Endothelial cell of umbilical vein (primary cell): ENCODE measurements around the gene FIGNL2.

Experiments
- EZH2 ChIP-seq: IDR thresholded peaks from 2 replicates; pipeline ENCODE4 v1.6.1; 2012; ENCODE audit warnings: borderline replicate concordance, low read depth, mild to moderate bottlenecking, moderate library complexity, low read length, inconsistent platforms; ENCODE audit not compliant: severe bottlenecking
- POLR2A ChIP-seq: IDR thresholded peaks from 2 replicates; pipeline ENCODE4 v1.6.1; 2012; ENCODE audit warnings: low read depth, mild to moderate bottlenecking, control low read depth, low read length

DNA sequence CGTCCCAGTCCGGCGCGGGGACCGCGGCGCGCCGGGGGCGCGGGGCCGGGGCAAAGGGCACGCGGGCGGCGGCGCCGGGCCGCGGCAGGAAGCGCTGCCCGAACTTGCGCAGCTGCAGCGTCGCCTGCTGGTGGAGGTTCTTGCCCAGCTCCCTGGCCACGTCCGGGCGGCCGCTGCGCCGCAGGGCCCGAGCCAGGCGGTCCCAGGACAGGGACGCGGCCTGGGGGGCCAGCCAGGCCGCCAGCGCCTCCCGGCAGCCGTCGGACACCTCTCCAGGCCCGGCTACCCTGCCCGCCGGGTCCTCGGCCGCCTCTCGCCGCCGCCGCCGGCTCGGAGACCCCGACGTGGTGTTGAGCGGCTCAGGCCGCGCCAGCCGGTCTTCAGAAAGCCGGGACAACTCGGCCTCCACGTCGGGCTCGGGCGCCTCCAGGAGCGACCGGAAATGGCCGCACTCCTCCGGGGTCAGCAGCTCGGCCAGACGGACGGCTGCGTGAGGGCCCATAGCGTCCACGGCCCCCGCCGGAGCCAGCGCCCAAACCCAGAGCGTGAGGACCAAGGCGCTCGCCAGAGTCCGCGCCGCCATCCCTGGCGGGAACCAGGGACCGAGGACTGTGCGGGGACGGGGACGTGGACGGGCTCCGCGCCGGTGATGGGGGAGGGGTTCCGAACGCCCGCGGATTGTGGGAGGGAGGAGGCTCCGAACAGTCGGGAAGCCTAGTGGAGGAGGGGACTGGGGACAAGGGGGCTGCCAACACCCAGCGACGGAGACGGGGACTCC is 34.0 kb downstream of the FIGNL2 start:
- no peak for TF ChIP-seq EZH2
- TF ChIP-seq POLR2A, result peak; percentile 55
